IPS-15b (cell line): ENCODE data around the gene CALN1.
"Not testable (repeated sequence)": the region's sequence is repeated elsewhere in the genome, so short reads cannot be mapped to it uniquely, and the experiment has no call there.

ENCODE experiments used
- H3K27me3 ChIP-seq: one replicate; pipeline ENCODE4 v1.6.1; 2013; ENCODE audit warnings: low read length; ENCODE audit not compliant: control insufficient read depth, insufficient read depth
- H3K36me3 ChIP-seq: one replicate; pipeline ENCODE4 v1.6.1; 2013; ENCODE audit warnings: low read length; ENCODE audit not compliant: control insufficient read depth, insufficient read depth
- H3K4me1 ChIP-seq: one replicate; pipeline ENCODE4 v1.6.1; 2013; ENCODE audit warnings: mild to moderate bottlenecking, low read length; ENCODE audit not compliant: control insufficient read depth, insufficient read depth
- H3K4me3 ChIP-seq: one replicate; pipeline ENCODE4 v1.5.1; 2013; ENCODE audit warnings: low read depth, low read length
- H3K9ac ChIP-seq: one replicate; pipeline ENCODE4 v1.6.1; 2013; ENCODE audit warnings: low read depth, mild to moderate bottlenecking, low read length
- H3K9me3 ChIP-seq: one replicate; pipeline ENCODE4 v1.6.1; 2013; ENCODE audit warnings: mild to moderate bottlenecking, low read length; ENCODE audit not compliant: control insufficient read depth, insufficient read depth

Gene CALN1

GRCh38 chr7:71842786-71843185 is 569.4 kb downstream of the CALN1 start:
- Histone ChIP-seq H3K4me3 (no peak overlapping the region), H3K27me3 (no peaks in the 10 kb centered on the region), H3K36me3 (no peaks in the 10 kb centered on the region), H3K9me3 (no peaks in the 10 kb centered on the region), H3K4me1 (no peaks in the 10 kb centered on the region), H3K9ac (no peak overlapping the region)

GRCh38 chr7:71842381-71842780 is 569.8 kb downstream of the CALN1 start:
- Histone ChIP-seq H3K4me1 (no peaks in the 10 kb centered on the region), H3K27me3 (no peaks in the 10 kb centered on the region), H3K9me3 (no peaks in the 10 kb centered on the region), H3K4me3 (no peak overlapping the region), H3K9ac (no peak overlapping the region), H3K36me3 (no peaks in the 10 kb centered on the region)

- Histone ChIP-seq H3K4me3 (no peak overlapping the region), H3K36me3 (no peaks in the 10 kb centered on the region), H3K27me3 (no peaks in the 10 kb centered on the region), H3K9ac (no peak overlapping the region), H3K9me3 (no peaks in the 10 kb centered on the region), H3K4me1 (no peaks in the 10 kb centered on the region)
Measured at GRCh38 chr7:71835056-71835455, 577.1 kb downstream of the CALN1 start.

GRCh38 chr7:71829515-71829914 is 582.6 kb downstream of the CALN1 start:
- Histone ChIP-seq H3K36me3 (no peaks in the 10 kb centered on the region), H3K9me3 (no peaks in the 10 kb centered on the region), H3K27me3 (no peaks in the 10 kb centered on the region), H3K4me3 (no peak overlapping the region), H3K4me1 (no peaks in the 10 kb centered on the region), H3K9ac (no peak overlapping the region)

GRCh38 chr7:71828361-71828760 is 583.8 kb downstream of the CALN1 start:
- no peak overlapping the region for H3K4me3 ChIP-seq
- H3K4me1 ChIP-seq: no peaks in the 10 kb centered on the region
- no peaks in the 10 kb centered on the region for H3K27me3 ChIP-seq
- H3K36me3 ChIP-seq: no peaks in the 10 kb centered on the region
- no peaks in the 10 kb centered on the region for H3K9me3 ChIP-seq
- no peak overlapping the region for H3K9ac ChIP-seq

GRCh38 chr7:71826141-71826540 is 586.0 kb downstream of the CALN1 start:
- Histone ChIP-seq H3K4me3 (no peak overlapping the region), H3K27me3 (no peaks in the 10 kb centered on the region), H3K9ac (no peak overlapping the region), H3K4me1 (no peaks in the 10 kb centered on the region), H3K9me3 (no peaks in the 10 kb centered on the region), H3K36me3 (no peaks in the 10 kb centered on the region)

GRCh38 chr7:71824006-71824760 is 588.0 kb downstream of the CALN1 start:
- Histone ChIP-seq H3K4me3 (no peak overlapping the region), H3K36me3 (no peaks in the 10 kb centered on the region), H3K9me3 (no peaks in the 10 kb centered on the region), H3K4me1 (no peaks in the 10 kb centered on the region), H3K9ac (no peak overlapping the region), H3K27me3 (no peaks in the 10 kb centered on the region)

GRCh38 chr7:71822406-71822805 is 589.7 kb downstream of the CALN1 start:
- not testable (repeated sequence) for H3K36me3 ChIP-seq, H3K9me3 ChIP-seq, H3K4me3 ChIP-seq, H3K27me3 ChIP-seq, H3K4me1 ChIP-seq, H3K9ac ChIP-seq

GRCh38 chr7:71817916-71818315 is 594.2 kb downstream of the CALN1 start:
- no peak overlapping the region for H3K9ac ChIP-seq
- H3K9me3 ChIP-seq: no peaks in the 10 kb centered on the region
- H3K27me3 ChIP-seq: no peaks in the 10 kb centered on the region
- no peaks in the 10 kb centered on the region for H3K36me3 ChIP-seq
- no peaks in the 10 kb centered on the region for H3K4me1 ChIP-seq
- H3K4me3 ChIP-seq: no peak overlapping the region

GRCh38 chr7:71808115-71808514 is 604.0 kb downstream of the CALN1 start:
- no peak overlapping the region for H3K4me3 ChIP-seq
- H3K27me3 ChIP-seq: no peaks in the 10 kb centered on the region
- H3K4me1 ChIP-seq: no peaks in the 10 kb centered on the region
- H3K36me3 ChIP-seq: no peaks in the 10 kb centered on the region
- no peak overlapping the region for H3K9ac ChIP-seq
- no peaks in the 10 kb centered on the region for H3K9me3 ChIP-seq

GRCh38 chr7:71804256-71804655 is 607.9 kb downstream of the CALN1 start:
- Histone ChIP-seq H3K4me3 (no peak overlapping the region), H3K4me1 (no peaks in the 10 kb centered on the region), H3K9ac (no peak overlapping the region), H3K27me3 (no peaks in the 10 kb centered on the region), H3K36me3 (no peaks in the 10 kb centered on the region), H3K9me3 (no peaks in the 10 kb centered on the region)

- Histone ChIP-seq H3K9me3 (no peaks in the 10 kb centered on the region), H3K4me3 (no peak overlapping the region), H3K4me1 (no peaks in the 10 kb centered on the region), H3K36me3 (no peaks in the 10 kb centered on the region), H3K27me3 (no peaks in the 10 kb centered on the region), H3K9ac (no peak overlapping the region)
Measured at GRCh38 chr7:71801976-71802375, 610.2 kb downstream of the CALN1 start.
